NCI-H460 (cell line): ENCODE data around the gene BMP7. TPM values are rescaled to one million over a fixed set of nuclear protein-coding genes. Genes with fewer than 3 reads are reported as not detected.
"Not testable (repeated sequence)": the region's sequence is repeated elsewhere in the genome, so short reads cannot be mapped to it uniquely, and the experiment has no call there.

ENCODE experiments used
- DNase-seq: peaks from one replicate; pipeline ENCODE4 v3.0.0-alpha.2; 2016; ENCODE audit warnings: low read depth; ENCODE audit errors: extremely low read depth
- total RNA-seq: library from RNA; depleted of rRNA; stranded (reverse); fragments of >200 nt; shearing (Covaris generic); gene quantifications from 2 replicates; pipeline ENCODE4 v1.2.3, GENCODE V29; 2014

The BMP7 gene
- total RNA-seq, 1 experiment from 2014 or later, result 0.17 TPM

GRCh38 chr20:57198132-57199072 lies 68.0 kb downstream of the BMP7 start:
- DNase-seq, result no peak

- no peak for DNase-seq
Measured at GRCh38 chr20:57197352-57198131, 68.9 kb downstream of the BMP7 start.

- DNase-seq, result no peak
Measured at GRCh38 chr20:57195469-57196100, 70.9 kb downstream of the BMP7 start.

- DNase-seq, result no peak
Measured at GRCh38 chr20:57195023-57195422, 71.4 kb downstream of the BMP7 start.

- no peak for DNase-seq
Measured at GRCh38 chr20:57194154-57194553, 72.3 kb downstream of the BMP7 start.

GRCh38 chr20:57193094-57193493 lies 73.3 kb downstream of the BMP7 start:
- DNase-seq, result no peak

GRCh38 chr20:57192311-57192710 lies 74.1 kb downstream of the BMP7 start:
- DNase-seq, result no peak

- not testable (repeated sequence) for DNase-seq
Measured at GRCh38 chr20:57191265-57191638, 75.2 kb downstream of the BMP7 start.

- DNase-seq, result no peak
Measured at GRCh38 chr20:57190536-57191264, 75.7 kb downstream of the BMP7 start.

GRCh38 chr20:57189713-57190112 lies 76.7 kb downstream of the BMP7 start:
- no peak for DNase-seq

GRCh38 chr20:57188576-57189079 lies 77.8 kb downstream of the BMP7 start:
- DNase-seq, result no peak

- DNase-seq, result no peak
Measured at GRCh38 chr20:57188056-57188455, 78.4 kb downstream of the BMP7 start.

- no peak for DNase-seq
Measured at GRCh38 chr20:57187068-57187634, 79.3 kb downstream of the BMP7 start.

- DNase-seq, result no peak
Measured at GRCh38 chr20:57186192-57186591, 80.2 kb downstream of the BMP7 start.

GRCh38 chr20:57185188-57185743 lies 81.2 kb downstream of the BMP7 start:
- no peak for DNase-seq

- no peak for DNase-seq
Measured at GRCh38 chr20:57183457-57184009, 82.9 kb downstream of the BMP7 start.

- DNase-seq, result no peak
Measured at GRCh38 chr20:57181639-57182038, 84.8 kb downstream of the BMP7 start.

GRCh38 chr20:57180954-57181353 lies 85.5 kb downstream of the BMP7 start:
- no peak for DNase-seq

- no peak for DNase-seq
Measured at GRCh38 chr20:57180387-57180786, 86.1 kb downstream of the BMP7 start.
